SKM-1 treated with dmso at 0.1 percent for 144 hours (cell line): ENCODE data around the gene FXYD4.

Source experiments
- DNase-seq: peaks from one replicate; lab custom pipeline; 2025; ENCODE audit not compliant: unreplicated experiment; lab: John Stamatoyannopoulos, UW

Gene FXYD4

GRCh38 chr10:43394868-43395267, 23.4 kb downstream of the FXYD4 start:
- no peak for DNase-seq

GRCh38 chr10:43395571-43396060, 24.2 kb downstream of the FXYD4 start:
- DNase-seq: no peak

GRCh38 chr10:43396061-43396927, 24.9 kb downstream of the FXYD4 start:
- no peak for DNase-seq

GRCh38 chr10:43396928-43397624, 25.6 kb downstream of the FXYD4 start:
- peak; percentile 59 for DNase-seq

- no peak for DNase-seq
Measured at GRCh38 chr10:43398939-43399319, 27.5 kb downstream of the FXYD4 start.

GRCh38 chr10:43399320-43400310, 28.2 kb downstream of the FXYD4 start:
- DNase-seq: no peak

GRCh38 chr10:43401627-43402026, 30.2 kb downstream of the FXYD4 start:
- no peak for DNase-seq

GRCh38 chr10:43402176-43402575, 30.7 kb downstream of the FXYD4 start:
- no peak for DNase-seq

- no peak for DNase-seq
Measured at GRCh38 chr10:43402880-43403452, 31.5 kb downstream of the FXYD4 start.

- no peak for DNase-seq
Measured at GRCh38 chr10:43403911-43404703, 32.7 kb downstream of the FXYD4 start.

- DNase-seq: no peak
Measured at GRCh38 chr10:43404704-43405084, 33.3 kb downstream of the FXYD4 start.

GRCh38 chr10:43407148-43407575, 35.7 kb downstream of the FXYD4 start:
- no peak for DNase-seq

GRCh38 chr10:43407576-43408330, 36.3 kb downstream of the FXYD4 start:
- peak; percentile 87 for DNase-seq

- DNase-seq: no peak
Measured at GRCh38 chr10:43408331-43408709, 36.9 kb downstream of the FXYD4 start.

GRCh38 chr10:43408710-43409384, 37.4 kb downstream of the FXYD4 start, which contains the start of gene HNRNPF:
HNRNPF (minus strand) TSS chr10:43409186; CDS start chr10:43387884, 21,302 bp downstream.
- DNase-seq: peak; percentile 93

- no peak for DNase-seq
Measured at GRCh38 chr10:43409385-43410109, 38.1 kb downstream of the FXYD4 start.

- no peak for DNase-seq
Measured at GRCh38 chr10:43410345-43410744, 38.9 kb downstream of the FXYD4 start.

GRCh38 chr10:43411536-43411935, 40.1 kb downstream of the FXYD4 start:
- DNase-seq: no peak
